Neural cell (in vitro differentiated cells): Measurements from ENCODE around the gene PEX3.

ENCODE experiments used
- CTCF ChIP-seq: fragments of 450-650 bp; IDR thresholded peaks from 2 replicates; pipeline ENCODE4 v1.5.1; 2014; ENCODE audit warnings: antibody characterized with exemption, mild to moderate bottlenecking, moderate library complexity; ENCODE audit not compliant: poor library complexity, severe bottlenecking
- EZH2 ChIP-seq: fragments of 200-600, 300-800 bp; shearing (Covaris generic), sonication (generic); IDR thresholded peaks from 2 replicates; pipeline ENCODE4 v1.6.1; 2014; ENCODE audit warnings: antibody characterized with exemption, low read length, borderline replicate concordance, mild to moderate bottlenecking; ENCODE audit not compliant: insufficient read depth, poor library complexity, severe bottlenecking
- POLR2AphosphoS5 ChIP-seq: IDR thresholded peaks from 2 replicates; pipeline ENCODE4 v1.6.1; 2012
- SMC3 ChIP-seq: fragments of 450-650 bp; conservative IDR thresholded peaks from 2 replicates; pipeline ENCODE4 v1.6.1; 2014; ENCODE audit warnings: antibody characterized with exemption, mild to moderate bottlenecking, moderate library complexity; ENCODE audit not compliant: poor library complexity
- TAF1 ChIP-seq: IDR thresholded peaks from 2 replicates; pipeline ENCODE4 v1.6.1; 2012; ENCODE audit warnings: low read depth

- TF ChIP-seq POLR2AphosphoS5 (no peak), TAF1 (no peak), SMC3 (no peak), CTCF (no peak), EZH2 (no peak)
Measured at GRCh38 chr6:143516690-143517446, 66.3 kb downstream of the PEX3 start.
